Fibroblast of skin of back (primary cell): Measurements from ENCODE around the gene SEC31A.
"Not testable (repeated sequence)": the region's sequence is repeated elsewhere in the genome, so short reads cannot be mapped to it uniquely, and the experiment has no call there.

ENCODE experiments used
- DNase-seq: peaks from one replicate; pipeline ENCODE4 v3.0.0-alpha.2; 2013

The SEC31A gene

GRCh38 chr4:82833696-82834313 is 57.1 kb downstream of the SEC31A start:
- peak; percentile 88 for DNase-seq

DNA sequence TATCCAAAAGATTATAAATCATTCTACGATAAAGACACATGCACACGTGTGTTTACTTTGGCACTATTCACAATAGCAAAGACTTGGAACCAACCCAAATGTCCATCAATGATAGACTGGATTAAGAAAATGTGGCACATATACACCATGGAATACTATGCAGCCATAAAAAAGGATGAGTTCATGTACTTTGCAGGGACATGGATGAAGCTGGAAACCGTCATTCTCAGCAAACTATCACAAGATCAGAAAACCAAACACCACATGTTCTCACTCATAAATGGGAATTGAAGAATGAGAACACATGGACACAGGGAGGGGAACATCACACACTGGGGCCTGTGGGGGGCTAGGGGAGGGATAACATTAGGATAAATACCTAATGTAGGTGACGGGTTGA is 57.9 kb downstream of the SEC31A start:
- DNase-seq = not testable (repeated sequence)

DNA sequence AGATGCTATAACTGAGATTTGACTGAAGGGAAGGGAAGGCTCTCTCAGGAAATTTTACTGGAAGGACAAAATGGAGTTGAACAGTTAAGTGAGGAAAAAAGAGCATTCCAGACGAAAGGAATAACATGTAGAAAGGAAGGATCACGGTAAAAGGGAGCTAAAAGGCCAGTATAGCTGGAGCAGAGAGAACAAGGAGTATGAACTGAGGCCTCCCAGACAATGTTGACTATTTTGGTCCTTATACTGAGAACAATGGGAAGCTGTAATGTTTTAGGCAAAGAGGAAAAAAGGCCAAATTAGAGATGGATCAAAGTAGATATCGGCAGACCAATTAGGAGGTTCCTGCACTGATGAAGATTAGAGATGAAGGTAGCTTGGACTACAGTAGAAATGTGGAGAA is 65.5 kb downstream of the SEC31A start:
- no peak for DNase-seq

- peak; percentile 68 for DNase-seq
Observed at GRCh38 chr4:82823062-82823461, 67.9 kb downstream of the SEC31A start.

DNA sequence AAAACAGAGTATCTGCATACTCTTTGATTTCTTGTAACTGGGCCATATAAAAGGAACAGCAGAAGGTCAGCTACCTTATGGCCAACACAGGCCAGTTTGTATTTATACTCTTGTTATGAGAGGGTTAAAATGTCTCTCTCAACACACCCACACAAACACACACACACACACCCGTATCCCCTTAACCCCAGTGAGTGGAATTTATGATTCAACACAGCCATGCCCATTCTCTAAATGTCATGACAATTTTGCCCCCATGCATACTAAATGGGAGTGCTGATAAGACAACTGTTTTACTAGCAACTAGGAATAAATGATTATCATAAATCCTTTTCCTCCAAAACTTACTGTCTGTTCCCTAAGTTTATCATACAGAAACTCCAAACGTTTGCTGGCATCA is 70.3 kb downstream of the SEC31A start:
- DNase-seq = no peak

- no peak for DNase-seq
Observed at GRCh38 chr4:82818664-82819662, 72.0 kb downstream of the SEC31A start.

DNA sequence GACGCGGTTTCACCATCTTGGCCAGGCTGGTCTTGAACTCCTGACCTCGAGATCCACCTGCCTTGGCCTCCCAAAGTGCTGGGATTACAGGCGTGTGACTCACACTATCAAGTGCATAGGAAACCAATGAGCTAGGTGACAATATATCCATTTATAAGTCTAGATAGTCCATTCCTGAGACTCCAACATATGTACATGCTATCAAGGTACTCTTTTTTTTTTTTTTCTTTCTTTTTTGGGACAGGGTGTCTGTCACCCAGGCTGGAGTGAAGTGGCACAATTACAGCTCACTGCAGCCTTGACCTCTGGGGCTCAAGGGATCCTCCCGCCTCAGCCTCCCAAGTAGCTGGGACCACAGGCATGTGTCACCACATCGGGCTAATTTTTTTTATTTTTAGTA is 74.1 kb downstream of the SEC31A start:
- DNase-seq = not testable (repeated sequence)

DNA sequence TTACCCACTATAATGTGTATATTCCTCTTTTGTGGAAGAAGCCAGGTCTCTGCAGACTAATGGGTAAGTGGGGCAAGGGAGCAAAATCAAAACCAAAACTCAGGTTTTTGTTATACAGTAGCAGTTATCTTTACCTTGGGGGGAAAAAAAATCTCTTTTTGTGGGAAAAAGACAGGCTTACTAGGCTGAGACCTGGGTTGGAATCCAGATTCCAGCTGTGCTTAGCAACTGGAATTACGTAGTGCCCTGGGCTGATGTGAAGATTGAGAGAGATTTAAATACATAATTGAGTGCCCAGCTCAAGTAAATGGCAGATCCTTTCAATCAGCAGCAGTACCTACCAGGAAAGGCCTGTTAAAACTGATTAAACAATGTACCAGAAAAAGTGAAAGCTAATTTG is 76.9 kb downstream of the SEC31A start:
- DNase-seq = no peak

- DNase-seq = peak; percentile 36
Observed at GRCh38 chr4:82811838-82812341, 79.1 kb downstream of the SEC31A start.

- DNase-seq = no peak
Observed at GRCh38 chr4:82811392-82811791, 79.6 kb downstream of the SEC31A start.

DNA sequence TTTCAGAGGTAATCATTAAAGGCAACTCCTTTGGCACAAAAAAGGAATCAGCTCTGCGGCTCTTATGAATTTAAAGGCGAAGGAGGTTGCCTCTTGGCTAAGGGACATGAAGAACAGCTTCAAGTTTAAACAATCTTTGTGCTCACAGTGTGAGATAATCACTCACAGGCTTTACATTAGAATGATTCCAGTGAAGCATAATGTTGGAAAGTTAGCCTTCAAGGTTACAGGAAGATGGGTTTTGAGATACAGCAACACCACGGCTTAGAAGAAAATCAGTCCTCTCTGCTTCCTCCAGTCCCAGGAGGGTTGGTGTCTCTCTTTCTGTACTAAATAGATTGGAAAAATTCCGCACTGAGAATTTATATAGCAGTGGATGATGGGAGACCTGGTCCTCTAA is 80.8 kb downstream of the SEC31A start:
- DNase-seq = no peak

DNA sequence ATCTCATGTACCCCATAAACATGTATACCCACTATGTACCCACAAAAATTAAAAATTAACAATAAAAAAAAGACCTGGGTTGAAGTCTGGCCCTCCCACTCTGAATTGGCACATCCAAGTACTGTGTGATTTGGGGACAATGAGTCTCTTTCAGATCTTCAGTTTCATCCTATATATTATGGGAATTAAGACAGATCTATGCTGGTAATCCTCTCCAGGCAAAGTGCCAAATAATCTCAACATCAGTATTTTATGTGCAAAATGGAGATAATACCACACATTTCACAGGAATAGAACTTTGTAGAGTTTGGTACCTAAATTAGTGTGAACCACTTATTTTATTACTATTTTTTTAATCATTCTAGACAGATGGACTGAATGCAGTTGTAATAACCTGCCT is 81.3 kb downstream of the SEC31A start:
- DNase-seq = no peak

GRCh38 chr4:82803746-82804145 is 87.2 kb downstream of the SEC31A start:
- DNase-seq = no peak

- DNase-seq = no peak
Observed at GRCh38 chr4:82802911-82803310, 88.0 kb downstream of the SEC31A start.

DNA sequence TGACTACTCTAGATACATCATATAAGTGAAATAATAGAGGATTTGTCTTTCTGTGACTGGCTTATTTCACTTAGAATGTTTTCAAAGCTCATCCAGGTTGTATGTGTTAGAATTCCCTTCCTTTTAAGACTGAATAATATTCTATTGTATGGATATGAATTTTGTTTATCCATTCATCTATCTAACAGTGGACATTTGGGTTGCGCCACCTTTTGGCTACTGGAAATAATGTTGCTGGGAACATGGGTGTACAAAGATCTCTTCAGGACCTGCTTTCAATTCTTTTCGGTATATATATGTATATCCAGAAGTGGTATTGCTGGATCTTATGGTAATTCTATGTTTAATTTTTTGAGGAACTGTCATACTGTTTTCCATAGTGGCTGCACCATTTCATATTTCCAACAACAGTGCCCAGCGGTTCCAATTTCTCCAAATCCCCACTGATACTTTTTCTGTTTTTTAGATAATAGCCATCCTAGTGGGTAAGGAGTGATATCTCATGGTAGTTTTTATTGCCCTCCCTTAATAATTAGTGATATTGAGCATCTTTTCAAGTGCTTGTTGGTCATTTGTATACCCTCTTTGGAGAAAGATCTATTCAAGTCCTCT is 88.9 kb downstream of the SEC31A start:
- peak; percentile 58 for DNase-seq

DNA sequence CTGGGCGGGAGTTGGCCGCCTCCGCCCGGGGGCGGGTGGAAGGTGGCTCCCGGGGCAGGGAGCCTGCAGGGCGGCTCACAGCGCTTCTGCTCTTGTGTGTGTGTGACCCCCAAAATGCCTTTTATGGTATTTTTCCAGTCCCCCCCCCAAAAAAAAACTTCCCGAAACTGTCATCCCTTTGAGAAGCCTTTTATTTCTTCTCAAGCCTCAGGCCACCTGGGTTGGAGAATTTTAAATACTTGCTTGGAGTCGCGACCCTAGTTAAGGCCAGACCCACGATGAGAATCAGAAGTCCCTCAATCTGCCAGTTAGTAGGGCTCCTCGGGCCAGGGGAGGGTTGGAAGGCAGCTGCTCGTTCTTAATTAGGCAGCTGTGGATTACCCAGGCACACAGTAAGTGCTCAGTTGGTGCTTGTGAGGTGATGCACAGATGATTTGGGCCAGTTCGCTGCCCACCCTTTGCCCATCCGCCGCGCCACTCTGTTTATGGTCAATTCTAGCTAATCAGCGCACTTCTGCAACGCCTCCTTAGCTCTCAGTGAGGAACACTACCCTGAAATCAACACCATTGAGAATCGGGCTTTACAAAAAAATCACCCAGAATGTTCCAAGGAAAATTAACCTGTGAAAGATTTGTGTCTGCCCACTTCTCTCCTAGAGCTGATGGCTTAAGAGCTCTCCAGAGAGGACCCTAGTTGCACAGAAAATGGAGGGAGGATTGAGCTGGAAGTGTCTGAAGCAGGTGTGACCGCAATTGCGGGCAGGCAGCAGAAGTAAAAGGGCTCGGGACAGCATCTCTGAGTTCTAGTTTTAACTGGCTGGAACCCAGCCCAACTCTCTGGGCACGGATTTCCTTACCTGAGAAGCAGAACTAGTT is 91.7 kb downstream of the SEC31A start:
- no peak for DNase-seq

- DNase-seq = peak; percentile 88
Observed at GRCh38 chr4:82798168-82799005, 92.6 kb downstream of the SEC31A start, which contains the start of gene SCD5. Gene SCD5, minus strand, starts transcription at chr4:82798796. Its CDS starts 259 bp downstream, at chr4:82798537.

- DNase-seq = peak; percentile 58
Observed at GRCh38 chr4:82797405-82798111, 93.4 kb downstream of the SEC31A start.

- peak; percentile 15 for DNase-seq
Observed at GRCh38 chr4:82797040-82797404, 93.9 kb downstream of the SEC31A start.

- DNase-seq = peak; percentile 36
Observed at GRCh38 chr4:82792912-82793649, 97.9 kb downstream of the SEC31A start.
